ENCODE data around the gene LY6G6F. TPM values are rescaled to one million over a fixed set of nuclear protein-coding genes. Genes with fewer than 3 reads are reported as not detected.

The LY6G6F gene
- total RNA-seq, 2 donors from 2014 or later = not detected

GRCh38 chr6:31669676-31670075 lies 37.0 kb upstream of the LY6G6F start, which contains the start of gene LY6G5B:
LY6G5B (plus strand) TSS chr6:31669976; CDS start chr6:31670951, 975 bp downstream.
- no peak for DNase-seq
- intact Hi-C loops (cut with DNase I) = no loop called here

GRCh38 chr6:31676322-31676903 lies 30.3 kb upstream of the LY6G6F start:
- no peak for ATAC-seq
- no peak for DNase-seq
- intact Hi-C loops (cut with DNase I) = no loop called here

More at GRCh38 chr6:31669676-31670075, 37.0 kb upstream of the LY6G6F start, which contains the start of gene LY6G5B:
- no peak for ATAC-seq

- ATAC-seq = no peak
- intact Hi-C loops (cut with DNase I) = no loop called here
- no peak for DNase-seq
Measured at GRCh38 chr6:31676904-31677303, 29.8 kb upstream of the LY6G6F start.

- intact Hi-C loops (cut with DNase I) = no loop called here
- no peak for DNase-seq
- no peak for ATAC-seq
Measured at GRCh38 chr6:31677955-31678354, 28.7 kb upstream of the LY6G6F start.

GRCh38 chr6:31680226-31681134 lies 26.2 kb upstream of the LY6G6F start, which contains the start of gene LY6G5C:
LY6G5C (minus strand) TSS chr6:31681067; CDS start chr6:31680373, 694 bp downstream.
- intact Hi-C loops (cut with DNase I) = loop anchor here (5.0 to 10.0 kb wide), 3 partner anchors 152 to 274 kb away; partner anchors contain the start of genes NELFE (in 1 of the 2) and SKIC2 (in 1 of the 2)
- ATAC-seq (peak; percentile 84 to 92), DNase-seq (peak; percentile 86)

GRCh38 chr6:31681135-31681671 lies 25.5 kb upstream of the LY6G6F start:
- ATAC-seq = peak; percentile 63 to 72
- intact Hi-C loops (cut with DNase I) = loop anchor here (5.0 to 10.0 kb wide), 3 partner anchors 151 to 274 kb away; partner anchors contain the start of genes NELFE (in 1 of the 2) and SKIC2 (in 1 of the 2)
- peak; percentile 64 for DNase-seq

- intact Hi-C loops (cut with DNase I) = loop anchor here (5.0 to 10.0 kb wide), 3 partner anchors 149 to 271 kb away; partner anchors contain the start of genes NELFE (in 1 of the 2) and SKIC2 (in 1 of the 2)
- ATAC-seq (no peak), DNase-seq (no peak)
Measured at GRCh38 chr6:31683591-31683990, 23.1 kb upstream of the LY6G6F start.

GRCh38 chr6:31686483-31686882 lies 20.2 kb upstream of the LY6G6F start:
- intact Hi-C loops (cut with DNase I) = loop anchor here in 1 of 2 donors (10.0 kb wide), 2 partner anchors 148 to 268 kb away; partner anchors contain the start of genes NELFE and SKIC2
- no peak for DNase-seq
- no peak for ATAC-seq

GRCh38 chr6:31687321-31687720 lies 19.3 kb upstream of the LY6G6F start:
- ATAC-seq = no peak
- intact Hi-C loops (cut with DNase I) = loop anchor here in 1 of 2 donors (10.0 kb wide), 2 partner anchors 147 to 267 kb away; partner anchors contain the start of genes NELFE and SKIC2
- no peak for DNase-seq

- ATAC-seq = no peak
- intact Hi-C loops (cut with DNase I) = loop anchor here in 1 of 2 donors (10.0 kb wide), 2 partner anchors 147 to 267 kb away; partner anchors contain the start of genes NELFE and SKIC2
- DNase-seq = no peak
Measured at GRCh38 chr6:31687860-31688693, 18.6 kb upstream of the LY6G6F start.

- no peak for ATAC-seq
- no peak for DNase-seq
- intact Hi-C loops (cut with DNase I) = loop anchor here in 1 of 2 donors (10.0 kb wide), 2 partner anchors 145 to 265 kb away; partner anchors contain the start of genes NELFE and SKIC2
Measured at GRCh38 chr6:31689249-31690110, 17.2 kb upstream of the LY6G6F start.

GRCh38 chr6:31690231-31691077 lies 16.2 kb upstream of the LY6G6F start:
- peak; percentile 50 to 83 for ATAC-seq

GRCh38 chr6:31691078-31691463 lies 15.6 kb upstream of the LY6G6F start:
- no peak for ATAC-seq
- DNase-seq = no peak
- intact Hi-C loops (cut with DNase I) = no loop called here

More at GRCh38 chr6:31690231-31691077, 16.2 kb upstream of the LY6G6F start:
- DNase-seq = no peak
- intact Hi-C loops (cut with DNase I) = no loop called here

- DNase-seq = no peak
- intact Hi-C loops (cut with DNase I) = no loop called here
- ATAC-seq = no peak
Measured at GRCh38 chr6:31691564-31692108, 15.0 kb upstream of the LY6G6F start.

- intact Hi-C loops (cut with DNase I) = no loop called here
Measured at GRCh38 chr6:31692353-31692752, 14.3 kb upstream of the LY6G6F start.

GRCh38 chr6:31692886-31693285 lies 13.8 kb upstream of the LY6G6F start:
- ATAC-seq (no peak), DNase-seq (no peak)

More at GRCh38 chr6:31692353-31692752, 14.3 kb upstream of the LY6G6F start:
- DNase-seq (no peak), ATAC-seq (no peak)

More at GRCh38 chr6:31692886-31693285, 13.8 kb upstream of the LY6G6F start:
- intact Hi-C loops (cut with DNase I) = no loop called here
